ENCODE data around the gene FBXO46. TPM values are rescaled to one million over a fixed set of nuclear protein-coding genes. Genes with fewer than 3 reads are reported as not detected.

FBXO46 gene
- total and polyA plus RNA-seq, 2 of the 13 experiments (the other 11 are each of a cell fraction or from before 2014, with no cell fraction given) = 6.2 to 6.4 TPM

GRCh38 chr19:45767410-45767880, 36.7 kb upstream of the FBXO46 start (continued):
- TF ChIP-seq ZNF142 (CRISPR knock-in tag; IDR thresholded peaks at IDR 0.05) (no peak), ZNF850 (CRISPR knock-in tag; conservative IDR thresholded peaks at IDR 0.05) (no peak), YEATS2 (CRISPR knock-in tag; IDR thresholded peaks at IDR 0.05; ENCODE audit: borderline replicate concordance) (no peak; the same call in 1 of the 2 replicates), MTF2 (CRISPR knock-in tag; IDR thresholded peaks at IDR 0.05; ENCODE audit: borderline replicate concordance) (no peak), CCAR2 (optimal IDR thresholded peaks at IDR 0.05; ENCODE audit: low read depth, low read length) (no peak), ERF (CRISPR knock-in tag; IDR thresholded peaks at IDR 0.05) (0 out of 2 replicates have a peak, but pooled peaks have one; percentile 46), ELK4 (CRISPR knock-in tag; IDR thresholded peaks at IDR 0.05; ENCODE audit: borderline replicate concordance) (no peak), ZSCAN20 (CRISPR knock-in tag; IDR thresholded peaks at IDR 0.05; ENCODE audit: borderline replicate concordance) (no peak), ZNF572 (CRISPR knock-in tag; IDR thresholded peaks at IDR 0.05) (no peak), REPIN1 (CRISPR knock-in tag; IDR thresholded peaks at IDR 0.05; ENCODE audit: borderline replicate concordance, low read depth) (no peak), CHD2 (IDR thresholded peaks at IDR 0.05; ENCODE audit: low read depth, low read length) (no peak), ZNF143 (CRISPR knock-in tag; IDR thresholded peaks at IDR 0.05) (no peak), MYC (CRISPR knock-in tag; IDR thresholded peaks at IDR 0.05; ENCODE audit: borderline replicate concordance) (peak; percentile 47)
- TF ChIP-seq, protein P1, sequence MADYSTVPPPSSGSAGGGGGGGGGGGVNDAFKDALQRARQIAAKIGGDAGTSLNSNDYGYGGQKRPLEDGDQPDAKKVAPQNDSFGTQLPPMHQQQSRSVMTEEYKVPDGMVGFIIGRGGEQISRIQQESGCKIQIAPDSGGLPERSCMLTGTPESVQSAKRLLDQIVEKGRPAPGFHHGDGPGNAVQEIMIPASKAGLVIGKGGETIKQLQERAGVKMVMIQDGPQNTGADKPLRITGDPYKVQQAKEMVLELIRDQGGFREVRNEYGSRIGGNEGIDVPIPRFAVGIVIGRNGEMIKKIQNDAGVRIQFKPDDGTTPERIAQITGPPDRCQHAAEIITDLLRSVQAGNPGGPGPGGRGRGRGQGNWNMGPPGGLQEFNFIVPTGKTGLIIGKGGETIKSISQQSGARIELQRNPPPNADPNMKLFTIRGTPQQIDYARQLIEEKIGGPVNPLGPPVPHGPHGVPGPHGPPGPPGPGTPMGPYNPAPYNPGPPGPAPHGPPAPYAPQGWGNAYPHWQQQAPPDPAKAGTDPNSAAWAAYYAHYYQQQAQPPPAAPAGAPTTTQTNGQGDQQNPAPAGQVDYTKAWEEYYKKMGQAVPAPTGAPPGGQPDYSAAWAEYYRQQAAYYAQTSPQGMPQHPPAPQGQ (CRISPR knock-in tag; IDR thresholded peaks at IDR 0.05; ENCODE audit: borderline replicate concordance) = no peak
- TF ChIP-seq, protein P2, sequence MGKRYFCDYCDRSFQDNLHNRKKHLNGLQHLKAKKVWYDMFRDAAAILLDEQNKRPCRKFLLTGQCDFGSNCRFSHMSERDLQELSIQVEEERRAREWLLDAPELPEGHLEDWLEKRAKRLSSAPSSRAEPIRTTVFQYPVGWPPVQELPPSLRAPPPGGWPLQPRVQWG (CRISPR knock-in tag; IDR thresholded peaks at IDR 0.05; ENCODE audit: borderline replicate concordance, low read depth) = no peak
- TF ChIP-seq, protein P3, sequence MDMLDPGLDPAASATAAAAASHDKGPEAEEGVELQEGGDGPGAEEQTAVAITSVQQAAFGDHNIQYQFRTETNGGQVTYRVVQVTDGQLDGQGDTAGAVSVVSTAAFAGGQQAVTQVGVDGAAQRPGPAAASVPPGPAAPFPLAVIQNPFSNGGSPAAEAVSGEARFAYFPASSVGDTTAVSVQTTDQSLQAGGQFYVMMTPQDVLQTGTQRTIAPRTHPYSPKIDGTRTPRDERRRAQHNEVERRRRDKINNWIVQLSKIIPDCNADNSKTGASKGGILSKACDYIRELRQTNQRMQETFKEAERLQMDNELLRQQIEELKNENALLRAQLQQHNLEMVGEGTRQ (IDR thresholded peaks at IDR 0.05; ENCODE audit: low read depth, low read length) = no peak
- TF ChIP-seq, protein P3 (CRISPR knock-in tag; IDR thresholded peaks at IDR 0.05; ENCODE audit: borderline replicate concordance) = 0 out of 2 replicates have a peak, but pooled peaks have one; percentile 16
